GM21737 (cell line): ENCODE measurements around the gene COL26A1.
"Not testable (repeated sequence)": the region's sequence is repeated elsewhere in the genome, so short reads cannot be mapped to it uniquely, and the experiment has no call there.

Experiments
- ATAC-seq: cut with Tn5 transposase; IDR thresholded peaks from one replicate; pipeline ENCODE4 v1.9.1; 2021; ENCODE audit warnings: mild to moderate bottlenecking, moderate library complexity; ENCODE audit not compliant: unreplicated experiment

The COL26A1 gene

DNA sequence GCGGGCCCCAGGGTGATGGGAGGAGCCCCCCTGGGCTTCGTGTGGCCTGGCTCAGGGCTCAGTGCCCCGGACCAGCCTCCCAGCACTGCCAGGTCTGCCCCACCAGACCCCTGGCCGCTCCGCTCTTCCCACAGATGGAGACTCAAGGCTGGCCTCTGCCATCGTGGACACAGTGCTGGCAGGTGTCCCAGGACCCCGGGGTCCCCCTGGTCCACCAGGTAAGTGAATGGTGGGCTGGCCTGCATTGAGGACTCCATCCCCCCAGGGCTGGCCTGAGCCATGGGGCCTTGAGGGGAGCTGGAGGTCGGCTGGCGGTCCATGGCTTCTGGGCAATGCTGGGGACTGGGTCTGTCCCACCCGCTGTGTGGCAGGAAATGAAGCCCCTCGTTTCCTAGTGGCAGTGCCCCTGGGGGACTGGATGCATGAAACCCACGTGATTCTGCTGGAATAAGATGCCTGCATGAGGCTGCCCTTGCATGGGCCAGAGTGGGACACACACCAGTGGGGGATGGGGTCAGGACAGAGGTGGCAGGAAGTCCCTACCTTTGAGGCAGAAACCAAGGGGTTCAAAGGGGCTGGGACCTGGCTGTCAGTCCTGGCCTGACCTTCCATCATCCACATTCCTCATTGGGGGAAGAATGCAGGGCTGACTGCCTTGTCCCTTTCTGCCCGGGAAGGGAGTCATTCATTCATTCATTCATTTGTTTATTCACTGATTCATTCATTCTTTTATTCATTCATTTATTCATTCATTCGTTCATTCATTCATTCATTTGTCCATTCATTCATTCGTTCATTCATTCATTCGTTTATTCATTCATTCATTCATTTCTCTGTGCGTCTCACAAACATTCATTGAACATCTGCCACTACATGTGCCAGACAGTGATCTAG, 184.6 kb downstream of the COL26A1 start:
- no peak for ATAC-seq

DNA sequence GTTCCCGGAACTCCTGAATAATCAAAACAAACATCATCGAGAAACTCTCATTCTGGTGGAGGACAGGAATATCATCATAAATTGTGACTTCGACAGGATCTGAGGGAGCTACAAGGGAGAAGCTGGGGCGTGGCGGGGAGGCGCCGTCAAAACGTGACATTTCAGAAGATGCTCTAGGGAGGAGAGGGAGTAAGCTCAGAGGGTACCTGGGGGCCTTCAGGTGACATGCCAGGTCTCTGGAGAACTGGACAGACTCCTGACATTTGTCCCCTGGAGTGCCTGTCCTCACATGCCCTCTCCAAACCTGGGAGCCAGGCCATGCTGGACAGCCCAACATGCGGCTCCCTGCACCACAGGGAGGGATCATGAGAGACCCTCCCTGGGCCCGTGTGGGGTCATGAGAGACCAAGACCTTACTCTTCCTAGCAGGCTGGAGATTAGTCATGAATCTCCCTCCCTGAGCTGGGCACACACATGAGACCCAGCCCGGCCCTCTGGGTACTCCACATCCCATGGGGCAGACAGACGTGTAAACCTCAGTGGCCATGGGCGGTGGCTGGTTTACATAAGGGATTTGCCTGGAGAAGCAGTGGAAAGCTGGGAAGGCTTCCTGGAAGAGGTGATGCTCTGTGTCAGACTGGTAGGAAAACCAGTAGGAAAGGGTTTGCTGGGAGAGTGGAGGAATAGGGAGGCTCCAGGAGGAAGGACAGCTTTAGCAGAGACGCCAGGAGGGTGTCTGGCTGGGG, 185.4 kb downstream of the COL26A1 start:
- ATAC-seq = no peak

DNA sequence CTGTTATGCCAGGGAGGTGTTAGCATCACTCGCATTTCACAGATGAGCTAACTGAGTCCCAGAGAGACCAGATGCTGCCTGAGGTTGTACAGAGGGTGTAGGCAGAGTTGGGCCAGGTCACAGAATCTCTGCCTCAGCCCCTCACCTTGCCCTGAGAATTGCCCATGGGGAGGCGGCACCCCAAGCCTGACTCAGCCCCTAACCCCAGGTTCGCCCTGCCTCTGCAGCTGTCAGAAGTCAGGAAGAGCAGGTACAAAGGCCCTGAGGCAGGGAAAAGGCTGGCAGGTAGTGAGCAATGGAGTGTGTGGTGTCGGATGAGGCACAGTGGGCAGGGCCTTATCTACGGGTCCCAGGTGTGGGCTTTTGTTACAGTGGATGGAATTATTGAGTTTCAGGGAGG, 187.1 kb downstream of the COL26A1 start:
- ATAC-seq = no peak

DNA sequence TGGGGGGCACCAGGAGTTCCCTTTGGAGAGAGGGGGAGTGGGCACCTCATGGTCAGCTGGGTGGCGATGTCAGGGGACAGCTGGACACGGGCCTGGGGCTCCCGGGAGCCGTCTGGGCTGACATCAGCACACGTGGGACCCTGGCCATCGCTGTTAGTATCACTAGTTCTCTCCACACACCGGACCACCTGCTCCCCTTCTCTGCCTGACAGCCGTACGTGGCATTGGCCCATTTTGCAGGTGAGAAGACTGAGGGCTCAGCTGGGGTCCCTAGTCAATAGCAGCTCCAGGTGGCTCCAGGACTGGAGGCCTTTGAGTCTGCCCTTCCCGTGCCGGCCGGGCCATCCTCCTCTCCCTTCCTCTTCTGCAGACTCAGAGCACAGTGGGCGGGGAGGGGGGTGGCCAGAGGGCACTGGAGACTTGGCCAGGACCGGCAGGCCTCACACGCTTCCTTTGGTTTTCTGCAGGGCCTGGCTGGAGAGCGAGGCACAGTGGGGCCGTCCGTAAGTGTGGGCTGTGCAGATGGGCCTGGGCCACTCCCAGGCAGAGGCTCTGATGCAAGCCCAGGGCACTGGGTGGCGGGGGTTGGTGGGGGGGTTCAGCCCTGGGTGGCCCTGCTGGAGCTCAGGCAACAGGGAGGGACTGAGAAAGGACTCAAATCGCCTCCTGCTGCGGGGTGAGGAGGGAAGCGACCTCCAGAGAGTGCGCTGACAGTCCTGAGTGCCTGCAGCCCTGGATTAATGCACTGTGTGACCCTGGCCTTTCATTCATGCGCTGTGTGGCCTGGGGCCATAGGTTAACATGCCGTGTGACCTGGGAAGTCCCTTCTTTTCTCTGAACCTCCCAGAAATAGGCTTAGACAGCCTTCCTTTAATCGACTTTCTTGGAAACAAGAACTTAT, 188.2 kb downstream of the COL26A1 start:
- ATAC-seq = no peak

DNA sequence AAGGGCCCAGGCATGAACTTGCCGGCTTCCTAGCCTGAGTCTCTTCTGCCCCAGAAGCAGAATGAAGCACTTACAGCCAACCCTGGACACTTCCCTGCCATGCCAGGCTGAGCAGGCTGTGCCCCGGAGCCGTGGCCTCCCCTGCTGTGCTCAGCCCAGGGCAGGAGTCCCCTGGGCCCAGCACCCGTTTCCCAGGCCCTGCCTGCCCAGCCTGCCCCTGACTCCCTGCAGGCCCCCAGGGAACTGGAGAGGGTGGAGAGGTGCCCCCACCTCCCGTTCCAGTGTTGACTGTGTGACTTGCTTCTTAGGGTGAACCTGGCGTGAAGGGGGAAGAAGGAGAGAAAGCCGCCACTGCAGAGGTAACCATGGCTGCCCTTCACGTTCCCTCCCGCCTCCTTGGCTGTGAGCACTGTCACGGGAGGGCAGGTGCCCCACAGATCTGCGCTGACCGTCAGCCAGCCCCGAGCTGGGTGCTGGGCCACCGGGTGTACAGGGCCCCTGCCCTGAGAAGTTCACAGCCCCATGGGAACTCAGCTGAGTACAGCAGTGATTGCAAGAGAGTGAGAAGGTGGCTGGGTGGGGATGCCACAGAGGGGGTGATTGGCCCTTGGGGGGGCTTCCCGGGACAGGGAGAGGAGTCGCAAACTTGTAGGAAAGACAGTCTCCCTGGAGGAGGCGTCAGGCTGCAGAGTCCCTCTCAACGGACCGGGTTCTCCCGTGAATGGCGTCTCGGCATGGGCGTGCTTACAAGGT, 190.5 kb downstream of the COL26A1 start:
- no peak for ATAC-seq

DNA sequence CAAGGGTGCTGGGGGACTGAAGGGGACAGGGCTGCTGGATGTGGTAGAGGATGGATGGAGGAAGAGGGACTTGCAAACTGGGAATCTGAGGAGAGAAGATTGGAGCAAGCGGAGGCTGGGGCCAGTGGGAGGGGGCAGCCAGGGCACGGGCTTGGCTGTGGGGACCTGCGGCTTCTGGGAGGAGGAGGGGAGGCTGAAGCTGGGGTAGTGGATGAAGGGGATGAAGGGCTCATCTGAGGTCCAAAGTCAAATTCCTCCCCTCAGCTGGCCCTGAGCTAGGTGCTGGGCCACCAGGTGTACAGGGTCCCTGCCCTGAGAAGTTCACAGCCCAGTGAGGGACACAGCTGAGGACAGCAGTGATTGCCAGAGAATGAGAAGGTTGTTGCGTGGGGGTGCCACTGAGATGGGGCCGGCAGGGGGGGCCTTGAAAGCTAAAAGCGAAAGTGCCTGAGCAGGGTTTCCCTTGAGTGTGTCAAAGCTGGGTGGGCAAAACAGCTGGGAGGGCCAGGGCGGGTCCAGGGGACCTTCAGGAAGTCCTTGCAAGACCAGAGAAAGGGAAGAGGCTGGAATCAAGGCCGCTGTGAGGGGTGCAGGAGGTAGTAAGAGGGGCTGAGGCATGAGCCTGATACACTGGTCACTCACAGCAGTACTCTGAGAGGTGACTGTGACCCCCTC, 191.2 kb downstream of the COL26A1 start:
- no peak for ATAC-seq

DNA sequence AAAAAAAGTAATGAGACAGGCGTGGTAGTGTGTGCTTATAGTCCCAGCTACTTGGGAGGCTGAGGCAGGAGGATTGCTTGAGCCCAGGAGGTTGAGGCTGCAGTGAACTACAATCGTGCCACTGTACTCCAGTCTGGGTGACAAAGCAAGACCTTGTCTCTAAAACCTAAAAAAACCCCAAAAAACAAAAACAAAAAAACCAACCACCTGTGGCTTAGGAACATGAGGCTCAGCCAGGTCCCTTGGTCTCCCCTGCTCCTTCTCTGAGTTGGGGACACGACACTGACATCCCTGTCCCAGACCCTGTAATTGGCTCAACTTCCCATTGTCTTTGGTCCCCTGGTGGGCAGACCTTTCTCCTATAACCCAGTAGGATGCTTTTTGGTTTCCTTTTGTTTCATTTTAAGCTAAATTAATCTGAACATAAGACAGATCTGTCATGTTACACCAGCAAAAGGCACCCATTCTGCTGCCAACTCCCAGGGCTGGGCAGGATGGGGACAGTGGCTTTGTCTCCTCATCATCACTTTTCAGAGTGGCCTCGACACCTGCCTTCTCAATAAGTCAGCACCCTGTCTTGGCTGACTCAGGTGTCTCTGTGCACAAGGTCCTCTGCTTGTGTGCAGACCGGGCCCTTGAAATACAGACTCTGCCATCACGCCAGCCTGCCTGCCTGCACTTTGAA, 192.1 kb downstream of the COL26A1 start:
- no peak for ATAC-seq

DNA sequence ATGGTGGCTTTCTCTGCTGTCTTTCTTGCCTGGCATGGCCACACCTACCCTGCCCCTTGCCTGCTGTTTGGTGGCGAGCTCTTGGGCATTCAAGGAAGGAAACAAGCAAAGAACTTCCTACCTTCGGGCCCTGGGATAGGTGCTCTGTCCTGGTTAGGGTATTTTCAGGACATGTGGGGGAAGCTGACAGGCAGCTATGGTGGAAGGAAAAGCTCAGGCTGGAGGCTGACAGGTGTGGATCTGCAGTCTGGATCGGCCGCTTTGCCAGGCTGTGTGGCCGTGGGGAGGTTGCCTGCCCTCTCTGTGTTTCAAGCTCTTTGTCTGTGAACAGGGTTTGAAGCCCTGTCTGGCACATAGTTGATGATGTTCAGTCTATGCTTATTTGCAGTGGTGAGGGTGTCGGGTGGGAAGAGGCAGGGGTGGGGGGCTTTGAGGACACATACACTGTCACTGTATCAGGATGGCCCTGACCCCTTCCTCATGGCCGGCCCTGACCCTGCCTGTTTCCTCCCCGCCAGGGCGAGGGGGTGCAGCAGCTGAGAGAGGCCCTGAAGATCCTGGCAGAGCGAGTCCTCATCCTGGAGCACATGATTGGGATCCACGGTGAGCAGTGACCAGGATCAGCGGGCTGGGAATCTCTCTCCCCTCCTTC, 192.7 kb downstream of the COL26A1 start:
- no peak for ATAC-seq

DNA sequence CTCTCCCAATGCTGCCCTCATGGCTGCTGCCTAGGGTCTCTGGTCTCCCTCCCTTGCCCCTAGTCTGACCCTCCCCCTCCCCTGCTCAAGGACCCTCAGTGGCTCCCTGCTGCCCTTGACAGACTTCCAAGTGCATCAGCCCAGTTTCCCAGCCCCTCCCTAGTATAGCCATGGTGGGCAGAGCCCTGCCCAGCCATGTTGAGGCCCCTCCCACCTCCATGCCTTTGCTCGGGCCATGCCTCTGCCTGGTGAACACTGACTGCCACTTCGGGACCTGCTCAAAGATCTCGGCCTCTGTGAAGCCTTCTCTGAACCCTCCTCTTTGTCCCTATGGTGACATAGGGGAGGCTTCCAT, 193.2 kb downstream of the COL26A1 start:
- no peak for ATAC-seq

DNA sequence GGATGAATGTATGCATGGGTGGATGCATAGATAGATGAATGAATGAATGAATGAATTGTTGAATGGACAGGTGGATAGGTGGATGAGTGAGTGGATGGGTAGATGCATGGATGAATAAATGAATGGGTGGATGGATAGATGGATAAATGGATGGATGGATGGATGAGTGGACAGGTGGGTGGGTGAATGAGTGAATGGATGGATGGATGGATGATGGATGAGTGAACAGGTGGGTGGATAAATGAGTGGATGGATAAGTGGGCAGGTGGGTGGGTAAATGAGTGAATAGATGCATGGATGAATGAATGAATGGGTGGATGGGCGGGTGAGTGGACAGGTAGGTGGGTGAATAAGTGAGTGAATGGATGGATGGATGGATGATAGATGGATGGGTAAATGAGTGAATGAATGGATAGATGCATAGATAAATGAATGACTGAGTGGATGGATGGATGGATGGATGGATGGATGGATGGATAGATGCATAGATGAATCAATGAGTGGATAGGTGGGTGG, 193.8 kb downstream of the COL26A1 start:
- ATAC-seq = no peak

DNA sequence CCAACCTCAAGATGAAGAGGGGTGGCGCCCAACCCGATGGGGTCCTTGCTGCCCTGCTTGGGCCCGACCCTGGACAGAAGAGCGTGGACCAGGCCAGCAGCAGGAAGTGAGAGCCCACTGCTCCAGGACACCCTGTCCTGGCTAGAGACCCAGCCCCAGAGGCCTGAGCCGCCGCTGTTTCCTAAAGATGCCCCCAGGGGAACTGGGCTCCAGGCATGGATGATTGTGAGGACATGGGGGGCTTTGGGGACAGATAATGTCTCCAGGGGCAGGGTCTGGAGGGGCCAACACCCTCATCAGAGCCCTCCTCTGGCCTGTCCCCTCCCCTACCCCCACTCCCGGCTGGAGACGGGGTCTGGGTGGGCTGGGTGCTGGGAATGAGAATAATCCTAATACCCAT, 194.7 kb downstream of the COL26A1 start:
- ATAC-seq = no peak

DNA sequence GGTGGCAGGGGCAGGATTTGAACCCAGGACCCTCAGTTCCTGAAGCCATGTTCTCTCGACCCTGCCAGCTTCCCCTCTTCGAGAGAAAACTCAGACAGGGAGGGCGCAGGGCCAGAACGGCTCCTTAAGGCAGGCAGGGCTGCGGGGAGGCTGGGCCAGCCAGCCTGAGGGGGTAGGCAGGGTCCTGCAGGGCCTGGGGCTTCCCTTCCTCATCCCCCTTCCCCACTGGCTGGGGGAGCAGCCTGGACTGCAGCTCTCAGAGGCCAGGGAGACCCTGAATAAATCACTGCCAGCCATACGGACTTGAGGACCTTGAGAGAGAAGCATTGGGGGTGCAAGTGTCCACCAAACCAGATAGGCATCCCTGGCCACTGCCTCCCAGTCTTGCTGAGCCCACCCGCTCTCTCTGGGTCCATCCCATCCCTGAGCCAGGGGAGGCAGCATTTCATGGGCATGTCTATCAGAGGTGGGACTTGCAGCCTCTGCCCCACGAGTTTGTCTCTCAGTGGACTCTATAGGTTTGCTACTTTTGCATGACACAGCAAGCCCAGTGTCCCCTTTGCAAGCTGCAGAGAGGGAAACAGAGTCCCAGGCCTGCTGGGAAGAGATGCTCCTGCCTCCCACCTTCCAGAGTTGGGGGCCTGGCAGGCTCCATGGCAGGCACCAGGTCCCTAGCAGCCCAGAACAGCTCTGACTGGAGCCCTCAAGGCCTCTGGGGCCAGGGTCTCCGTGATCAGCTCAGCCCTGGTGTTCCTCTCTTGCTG, 195.5 kb downstream of the COL26A1 start:
- no peak for ATAC-seq

DNA sequence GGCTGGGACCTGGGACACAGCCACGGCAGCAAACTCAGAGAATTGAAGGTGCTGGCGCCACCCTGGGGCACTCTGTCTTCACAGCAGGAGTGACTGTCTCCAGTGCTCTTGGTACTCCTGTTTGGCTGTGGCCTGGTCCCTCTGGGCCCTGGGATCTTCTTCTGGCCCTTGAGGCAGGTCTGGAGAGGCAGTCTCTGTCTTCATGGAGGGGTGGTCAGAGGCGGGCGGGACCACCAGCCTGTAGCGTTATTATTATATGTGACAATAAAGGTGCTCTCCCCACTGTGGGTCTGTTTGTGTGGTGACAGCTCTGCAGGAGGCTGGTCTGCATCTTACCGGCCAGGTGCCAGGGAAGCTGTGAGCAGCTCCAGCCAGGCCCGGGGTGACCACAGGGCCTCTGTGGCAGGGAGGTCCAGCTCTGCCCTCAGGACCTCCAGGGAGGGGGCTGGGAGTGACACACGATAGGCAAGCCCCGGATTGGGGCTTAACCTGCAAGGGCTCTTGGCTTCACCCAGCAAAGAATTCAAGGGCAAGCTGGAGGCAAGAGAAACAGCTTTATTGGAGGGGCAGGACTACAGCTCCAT, 196.2 kb downstream of the COL26A1 start:
- no peak for ATAC-seq

DNA sequence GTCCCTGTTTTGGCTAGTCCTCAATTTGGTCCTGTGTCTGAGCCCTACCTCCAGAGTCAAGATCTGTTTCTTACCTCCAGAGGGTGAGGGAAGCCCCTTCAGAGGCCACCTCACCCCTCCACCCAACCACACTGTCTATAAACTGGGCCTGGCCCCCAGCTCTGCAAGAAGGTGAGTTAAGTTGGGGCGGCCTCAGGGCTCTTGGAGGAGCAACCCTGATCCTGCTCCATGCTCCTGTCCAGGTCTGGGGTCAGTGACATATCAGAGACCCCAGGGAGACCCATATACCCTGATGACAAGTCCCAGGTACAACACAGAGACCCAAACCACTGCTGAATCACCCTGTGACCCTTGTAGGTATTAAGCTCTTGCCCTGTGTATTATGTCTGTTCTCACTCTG, 196.9 kb downstream of the COL26A1 start:
- ATAC-seq = no peak

DNA sequence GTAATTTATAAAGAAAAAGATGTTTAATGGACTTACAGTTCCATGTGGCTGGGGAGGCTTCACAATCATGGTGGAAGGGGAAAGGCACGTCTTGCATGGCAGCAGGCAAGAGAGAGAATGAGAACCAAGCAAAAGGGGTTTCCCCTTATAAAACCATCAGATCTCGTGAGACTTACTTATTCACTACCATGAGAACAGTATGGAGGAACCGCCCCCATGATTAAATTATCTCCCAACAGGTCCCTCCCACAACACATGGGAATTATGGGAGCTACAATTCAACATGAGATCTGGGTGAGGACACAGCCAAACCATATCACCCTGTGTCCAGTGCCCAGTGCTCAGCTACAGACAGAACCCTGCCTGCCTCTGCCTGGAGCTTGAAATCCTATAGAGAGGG, 197.3 kb downstream of the COL26A1 start:
- not testable (repeated sequence) for ATAC-seq

DNA sequence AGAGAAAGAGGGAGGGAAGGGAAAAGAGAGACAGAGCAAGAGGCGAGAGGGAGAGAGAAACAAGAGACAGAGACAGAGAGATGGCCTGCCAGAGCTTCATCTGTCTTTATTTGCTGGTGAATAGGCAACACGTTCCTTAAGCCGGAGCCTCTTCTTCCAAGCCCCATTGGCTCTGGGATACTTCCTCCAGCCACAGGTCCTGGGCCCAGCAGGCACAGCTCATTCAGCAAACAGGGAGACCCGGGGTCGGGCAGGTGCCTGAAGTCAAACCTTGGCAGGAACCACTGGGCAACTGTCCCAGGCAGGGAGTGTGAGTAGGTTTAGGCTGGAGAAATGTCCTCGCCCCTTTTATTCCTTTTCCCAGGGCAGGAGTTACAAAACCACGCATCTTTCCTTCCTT, 198.2 kb downstream of the COL26A1 start:
- no peak for ATAC-seq

DNA sequence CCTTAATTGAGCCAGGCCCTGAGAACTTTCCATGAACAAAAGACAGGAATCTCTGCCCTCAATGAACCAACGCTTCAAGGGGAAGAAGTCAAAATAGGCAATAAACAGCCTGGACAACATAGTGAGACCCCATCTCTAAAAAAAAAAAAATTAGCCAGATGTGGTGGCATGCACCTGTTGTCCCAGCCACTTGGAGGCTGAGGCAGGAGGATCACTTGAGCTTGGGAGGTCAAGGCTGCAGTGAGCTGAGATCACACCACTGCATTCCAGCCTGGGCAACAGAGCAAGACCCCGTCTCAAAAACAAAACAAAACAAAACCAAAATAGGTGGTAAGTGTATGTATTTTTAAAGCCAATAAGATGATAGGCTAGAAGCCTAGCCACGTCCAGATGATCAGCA, 198.6 kb downstream of the COL26A1 start:
- ATAC-seq = not testable (repeated sequence)
